ENCODE measurements around the gene HIBADH.
A peak's percentile ranks its signal among the peaks of the same experiment; 100 is the strongest.

Gene HIBADH

DNA sequence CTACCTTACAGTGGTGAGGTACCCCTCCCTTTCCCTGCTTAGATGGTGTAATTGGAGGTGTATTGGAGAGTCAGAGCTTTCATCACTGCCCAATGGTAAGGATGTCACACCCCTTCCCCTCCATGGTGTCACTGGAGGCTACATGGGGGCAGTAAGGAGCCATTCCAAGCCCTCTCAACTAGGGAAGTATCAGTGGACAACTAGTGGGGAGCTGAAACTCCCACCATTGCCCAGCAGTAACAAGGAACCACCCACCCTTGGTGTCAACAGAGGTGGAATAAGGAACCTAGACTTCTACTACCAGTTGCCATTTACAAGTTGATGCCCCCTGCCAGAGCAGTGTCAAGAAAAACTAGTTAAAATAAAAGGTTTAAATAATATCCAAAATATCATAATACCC, 2.8 kb upstream of the HIBADH start:
- H3K4me1 Mint-ChIP-seq, result peaks cover 15% of the 10 kb centered on the region
- TF ChIP-seq CTCF (IDR thresholded peaks at IDR 0.05; ENCODE audit: unreplicated experiment in 3 of 3), result no peak
- peak overlapping the region in 1 of 3 experiments; percentile 73 for H3K27ac Mint-ChIP-seq
- H3K4me3 Mint-ChIP-seq, result peak overlapping the region in 2 of 3 experiments; percentile 22 to 55
- H3K36me3 Mint-ChIP-seq (ENCODE audit: low read depth), result no peaks in the 10 kb centered on the region
- no peaks in the 10 kb centered on the region for H3K9me3 Mint-ChIP-seq
- no peaks in the 10 kb centered on the region for H3K27me3 Mint-ChIP-seq (ENCODE audit: low read depth)

- no peak for TF ChIP-seq CTCF (IDR thresholded peaks at IDR 0.05; ENCODE audit: unreplicated experiment in 3 of 3)
- peaks cover 5% of the 10 kb centered on the region for H3K36me3 Mint-ChIP-seq (ENCODE audit: low read depth)
- no peaks in the 10 kb centered on the region for H3K9me3 Mint-ChIP-seq
- peaks cover 15% of the 10 kb centered on the region for H3K4me1 Mint-ChIP-seq
- no peaks in the 10 kb centered on the region for H3K27me3 Mint-ChIP-seq (ENCODE audit: low read depth)
- H3K4me3 Mint-ChIP-seq, result peak overlapping the region; percentile 88 to 93 (median 90)
- peak overlapping the region; percentile 54 to 94 (median 73) for H3K27ac Mint-ChIP-seq
Measured at GRCh38 chr7:27663989-27664331, 1.3 kb upstream of the HIBADH start.

- Mint-ChIP-seq H3K9me3 (no peaks in the 10 kb centered on the region), H3K27me3 (ENCODE audit: low read depth) (no peaks in the 10 kb centered on the region), H3K27ac (peak overlapping the region; percentile 90 to 98 (median 94)), H3K36me3 (ENCODE audit: low read depth) (peaks cover 12% of the 10 kb centered on the region), H3K4me3 (peak overlapping the region; percentile 88 to 93 (median 90)), H3K4me1 (peaks cover 15% of the 10 kb centered on the region)
- TF ChIP-seq CTCF (IDR thresholded peaks at IDR 0.05; ENCODE audit: unreplicated experiment in 3 of 3), result no peak
Measured at GRCh38 chr7:27661811-27662489, 733 bp downstream of the HIBADH start.

DNA sequence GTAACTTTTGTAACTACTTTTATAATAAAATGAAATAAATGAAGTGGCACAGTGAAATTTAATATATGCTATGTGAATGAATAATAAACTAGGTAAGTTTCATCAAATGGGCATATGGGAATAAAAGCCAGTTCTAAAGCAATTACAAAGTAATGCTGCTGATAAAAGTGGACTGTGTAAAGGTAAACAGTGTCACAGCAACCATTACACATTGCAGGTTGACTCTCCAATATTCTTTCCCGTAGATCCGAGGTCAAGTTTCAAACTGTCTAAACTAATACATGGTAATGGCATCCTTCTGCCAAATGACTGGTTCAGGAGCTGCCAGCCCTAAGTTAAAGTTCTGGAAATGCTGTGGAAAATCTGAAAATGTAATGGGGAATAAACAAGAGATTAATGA, 6.0 kb downstream of the HIBADH start:
- no peaks in the 10 kb centered on the region for H3K27me3 Mint-ChIP-seq (ENCODE audit: low read depth)

DNA sequence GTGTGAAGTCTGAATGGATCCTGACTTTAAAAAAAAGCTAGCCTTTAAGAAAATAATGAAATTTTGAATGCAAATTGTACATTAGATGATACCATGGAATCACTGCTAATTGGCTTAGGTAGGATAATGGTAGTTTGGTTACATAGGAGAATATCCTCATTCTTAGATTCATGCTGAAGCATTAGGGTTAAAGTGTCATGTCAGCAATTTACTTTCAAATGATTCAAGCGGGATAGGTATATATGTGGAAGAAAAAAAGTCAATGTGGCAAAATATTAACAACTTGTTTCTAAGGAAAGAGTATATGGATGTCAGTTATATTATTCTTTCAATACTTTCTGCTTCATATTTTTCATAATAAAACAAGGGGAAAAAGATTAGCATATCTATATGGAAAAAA, 7.5 kb downstream of the HIBADH start:
- no peak for TF ChIP-seq CTCF (IDR thresholded peaks at IDR 0.05; ENCODE audit: unreplicated experiment in 3 of 3)
- H3K27me3 Mint-ChIP-seq (ENCODE audit: low read depth), result no peaks in the 10 kb centered on the region

More for the DNA sequence above, 6.0 kb downstream of the HIBADH start:
- peaks cover 48% of the 10 kb centered on the region for H3K36me3 Mint-ChIP-seq (ENCODE audit: low read depth)
- H3K27ac Mint-ChIP-seq, result no peak overlapping the region
- TF ChIP-seq CTCF (IDR thresholded peaks at IDR 0.05; ENCODE audit: unreplicated experiment in 3 of 3), result no peak
- no peak overlapping the region for H3K4me3 Mint-ChIP-seq
- H3K4me1 Mint-ChIP-seq, result peaks cover 10% of the 10 kb centered on the region
- no peaks in the 10 kb centered on the region for H3K9me3 Mint-ChIP-seq

GRCh38 chr7:27652518-27652917, 10.2 kb downstream of the HIBADH start:
- peaks cover 8% of the 10 kb centered on the region for H3K4me1 Mint-ChIP-seq
- no peaks in the 10 kb centered on the region for H3K27me3 Mint-ChIP-seq (ENCODE audit: low read depth)
- peaks cover 65% of the 10 kb centered on the region for H3K36me3 Mint-ChIP-seq (ENCODE audit: low read depth)
- H3K4me3 Mint-ChIP-seq, result no peak overlapping the region
- no peak for TF ChIP-seq CTCF (IDR thresholded peaks at IDR 0.05; ENCODE audit: unreplicated experiment in 3 of 3)
- no peak overlapping the region for H3K27ac Mint-ChIP-seq
- H3K9me3 Mint-ChIP-seq, result no peaks in the 10 kb centered on the region

More for the DNA sequence above, 7.5 kb downstream of the HIBADH start:
- Mint-ChIP-seq H3K4me3 (no peak overlapping the region), H3K9me3 (no peaks in the 10 kb centered on the region), H3K36me3 (ENCODE audit: low read depth) (peaks cover 55% of the 10 kb centered on the region), H3K27ac (no peak overlapping the region), H3K4me1 (peaks cover 8% of the 10 kb centered on the region)
